Astrocyte (in vitro differentiated cells and primary cell): ENCODE data around the gene ZNF385D. TPM values are rescaled to one million over a fixed set of nuclear protein-coding genes. Genes with fewer than 3 reads are reported as not detected.
A peak's percentile ranks its signal among the peaks of the same experiment; 100 is the strongest.

Source experiments
- DNase-seq: peaks from one replicate; pipeline ENCODE4 v3.0.0-alpha.2; 2010; ENCODE audit warnings: low read depth
- FAIRE-seq: peaks from 2 replicates; lab custom pipeline; 2011; peaks lifted over from hg19 to GRCh38; lab: Jason Lieb, UNC
- H2AFZ ChIP-seq: 2 replicates; pipeline ENCODE4 v1.6.0; 2012; ENCODE audit warnings: low read depth, low read length, inconsistent platforms
- H3K27ac ChIP-seq: 2 replicates; pipeline ENCODE4 v1.5.1; 2011; ENCODE audit warnings: low read depth, low read length, inconsistent platforms
- H3K27me3 ChIP-seq: 2 replicates; pipeline ENCODE4 v1.6.0; 2011; ENCODE audit warnings: low read length, inconsistent platforms; ENCODE audit not compliant: insufficient read depth
- H3K36me3 ChIP-seq: 2 replicates; pipeline ENCODE4 v1.5.1; 2011; ENCODE audit warnings: low read length, inconsistent platforms; ENCODE audit not compliant: insufficient read depth
- H3K4me1 ChIP-seq: 2 replicates; pipeline ENCODE4 v1.5.1; 2011; ENCODE audit warnings: low read length, inconsistent platforms; ENCODE audit not compliant: insufficient read depth
- H3K4me2 ChIP-seq: 2 replicates; pipeline ENCODE4 v1.6.0; 2012; ENCODE audit warnings: low read length, inconsistent platforms
- H3K4me3 ChIP-seq: 2 replicates; pipeline ENCODE4 v1.5.1; 2011; ENCODE audit warnings: low read depth, mild to moderate bottlenecking, low read length, inconsistent platforms; ENCODE audit not compliant: insufficient read depth
- H3K79me2 ChIP-seq: 2 replicates; pipeline ENCODE4 v1.6.0; 2012; ENCODE audit warnings: mild to moderate bottlenecking, low read length, inconsistent platforms; ENCODE audit not compliant: insufficient read depth
- H3K9ac ChIP-seq: 2 replicates; pipeline ENCODE4 v1.6.0; 2012; ENCODE audit warnings: mild to moderate bottlenecking, low read length, inconsistent platforms
- H3K9me3 ChIP-seq: 2 replicates; pipeline ENCODE4 v1.5.1; 2012; ENCODE audit warnings: low read depth, mild to moderate bottlenecking, low read length, inconsistent platforms; ENCODE audit not compliant: insufficient read depth
- H4K20me1 ChIP-seq: 2 replicates; pipeline ENCODE4 v1.6.0; 2012; ENCODE audit warnings: low read length, inconsistent platforms; ENCODE audit not compliant: insufficient read depth
- H3K27ac Mint-ChIP-seq: one replicate; pipeline ENCODE4 v1.8.0; 2021; ENCODE audit warnings: mild to moderate bottlenecking, mixed read lengths; ENCODE audit not compliant: unreplicated experiment
- H3K27me3 Mint-ChIP-seq: one replicate; pipeline ENCODE4 v1.8.0; 2021; ENCODE audit warnings: low read depth, mixed read lengths; ENCODE audit not compliant: unreplicated experiment
- H3K36me3 Mint-ChIP-seq: one replicate; pipeline ENCODE4 v1.8.0; 2021; ENCODE audit warnings: low read depth, mixed read lengths; ENCODE audit not compliant: unreplicated experiment
- H3K4me1 Mint-ChIP-seq: one replicate; pipeline ENCODE4 v1.8.0; 2021; ENCODE audit warnings: low read depth, mixed read lengths; ENCODE audit not compliant: unreplicated experiment
- H3K4me3 Mint-ChIP-seq: one replicate; pipeline ENCODE4 v1.8.0; 2021; ENCODE audit warnings: mild to moderate bottlenecking, moderate library complexity, mixed read lengths; ENCODE audit not compliant: unreplicated experiment
- H3K9me3 Mint-ChIP-seq: one replicate; pipeline ENCODE4 v1.8.0; 2021; ENCODE audit warnings: mild to moderate bottlenecking, mixed read lengths; ENCODE audit not compliant: unreplicated experiment
- EZH2 ChIP-seq: IDR thresholded peaks from 2 replicates; pipeline ENCODE4 v1.6.1; 2012; ENCODE audit warnings: mild to moderate bottlenecking, low read length, inconsistent platforms; ENCODE audit not compliant: insufficient read depth
- total RNA-seq: library from RNA; stranded (reverse); gene quantifications from 2 replicates; pipeline ENCODE4 v1.2.1, GENCODE V29; 2021
- TF ChIP-seq, protein P1 (sequence below): IDR thresholded peaks from 2 replicates; pipeline ENCODE4 v1.5.1; 2011; ENCODE audit warnings: low read depth, mild to moderate bottlenecking, inconsistent platforms, low read length, moderate library complexity; ENCODE audit not compliant: insufficient read depth

ZNF385D gene
- total RNA-seq, 1 donor from 2014 or later = 7.8 TPM

GRCh38 chr3:21449738-21450137, 301.3 kb downstream of the ZNF385D start:
- H3K27me3 Mint-ChIP-seq = no peaks in the 10 kb centered on the region
- H3K36me3 ChIP-seq = no peaks in the 10 kb centered on the region
- no peak overlapping the region for H3K27ac Mint-ChIP-seq
- no peaks in the 10 kb centered on the region for H3K4me1 Mint-ChIP-seq
- no peak overlapping the region for H3K9ac ChIP-seq
- no peaks in the 10 kb centered on the region for H3K27me3 ChIP-seq
- no peak overlapping the region for H3K4me2 ChIP-seq
- H3K4me3 ChIP-seq = no peak overlapping the region
- no peaks in the 10 kb centered on the region for H3K9me3 Mint-ChIP-seq
- H3K4me3 Mint-ChIP-seq = no peak overlapping the region
- FAIRE-seq (no peak), DNase-seq (no peak)
- H4K20me1 ChIP-seq = no peaks in the 10 kb centered on the region
- TF ChIP-seq, protein P1, sequence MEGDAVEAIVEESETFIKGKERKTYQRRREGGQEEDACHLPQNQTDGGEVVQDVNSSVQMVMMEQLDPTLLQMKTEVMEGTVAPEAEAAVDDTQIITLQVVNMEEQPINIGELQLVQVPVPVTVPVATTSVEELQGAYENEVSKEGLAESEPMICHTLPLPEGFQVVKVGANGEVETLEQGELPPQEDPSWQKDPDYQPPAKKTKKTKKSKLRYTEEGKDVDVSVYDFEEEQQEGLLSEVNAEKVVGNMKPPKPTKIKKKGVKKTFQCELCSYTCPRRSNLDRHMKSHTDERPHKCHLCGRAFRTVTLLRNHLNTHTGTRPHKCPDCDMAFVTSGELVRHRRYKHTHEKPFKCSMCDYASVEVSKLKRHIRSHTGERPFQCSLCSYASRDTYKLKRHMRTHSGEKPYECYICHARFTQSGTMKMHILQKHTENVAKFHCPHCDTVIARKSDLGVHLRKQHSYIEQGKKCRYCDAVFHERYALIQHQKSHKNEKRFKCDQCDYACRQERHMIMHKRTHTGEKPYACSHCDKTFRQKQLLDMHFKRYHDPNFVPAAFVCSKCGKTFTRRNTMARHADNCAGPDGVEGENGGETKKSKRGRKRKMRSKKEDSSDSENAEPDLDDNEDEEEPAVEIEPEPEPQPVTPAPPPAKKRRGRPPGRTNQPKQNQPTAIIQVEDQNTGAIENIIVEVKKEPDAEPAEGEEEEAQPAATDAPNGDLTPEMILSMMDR = no peak
- no peak for TF ChIP-seq EZH2
- H2AFZ ChIP-seq = no peak overlapping the region
- H3K79me2 ChIP-seq = no peaks in the 10 kb centered on the region
- H3K27ac ChIP-seq = no peak overlapping the region
- no peaks in the 10 kb centered on the region for H3K36me3 Mint-ChIP-seq
- H3K4me1 ChIP-seq = peaks cover 9% of the 10 kb centered on the region
- H3K9me3 ChIP-seq = no peaks in the 10 kb centered on the region

DNA sequence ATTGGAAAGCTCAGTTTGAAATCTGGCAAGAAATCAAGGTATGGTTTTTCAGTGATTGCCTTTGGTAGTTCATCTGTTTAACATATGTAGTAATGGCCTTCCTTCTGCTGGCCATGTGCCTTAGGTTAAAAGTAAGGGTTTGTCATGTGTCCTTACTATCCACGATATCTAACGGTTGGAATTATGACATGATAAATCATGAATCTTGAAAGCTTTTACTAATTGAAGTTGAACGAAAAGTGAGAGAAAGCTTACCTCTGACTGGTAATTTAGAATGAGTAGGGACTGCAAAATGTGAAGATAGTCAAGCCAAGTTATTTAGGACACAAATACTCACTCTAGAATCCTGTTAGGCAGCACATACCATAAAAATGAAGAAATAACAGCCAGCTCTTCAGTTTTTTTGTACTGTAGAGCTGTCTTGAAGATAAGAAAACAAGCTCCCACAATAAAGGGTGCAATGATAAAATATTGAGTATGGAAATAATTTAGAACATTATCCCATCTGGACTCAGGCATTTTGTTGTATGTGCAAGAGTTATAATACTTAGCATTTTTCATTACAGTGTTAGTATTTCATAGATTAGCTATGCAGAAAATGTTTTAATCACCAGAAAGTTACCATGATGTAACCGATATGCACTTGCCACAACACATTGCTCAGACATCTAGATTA, 303.4 kb downstream of the ZNF385D start:
- Histone ChIP-seq H4K20me1 (no peaks in the 10 kb centered on the region), H3K4me1 (peaks cover 9% of the 10 kb centered on the region), H3K9ac (peak overlapping the region; percentile 14), H3K79me2 (no peaks in the 10 kb centered on the region), H2AFZ (no peak overlapping the region), H3K4me2 (peak overlapping the region; percentile 47), H3K36me3 (no peaks in the 10 kb centered on the region), H3K4me3 (no peak overlapping the region), H3K27ac (peak overlapping the region; percentile 59), H3K27me3 (no peaks in the 10 kb centered on the region), H3K9me3 (no peaks in the 10 kb centered on the region)
- Mint-ChIP-seq H3K27me3 (no peaks in the 10 kb centered on the region), H3K27ac (no peak overlapping the region), H3K9me3 (no peaks in the 10 kb centered on the region), H3K4me1 (no peaks in the 10 kb centered on the region), H3K4me3 (no peak overlapping the region), H3K36me3 (no peaks in the 10 kb centered on the region)
- DNase-seq (peak; percentile 85), FAIRE-seq (peak; percentile 52)
- TF ChIP-seq, protein P1 = no peak

GRCh38 chr3:21446945-21447475, 304.0 kb downstream of the ZNF385D start:
- no peaks in the 10 kb centered on the region for H3K36me3 Mint-ChIP-seq
- no peaks in the 10 kb centered on the region for H3K79me2 ChIP-seq
- no peaks in the 10 kb centered on the region for H3K9me3 ChIP-seq
- H3K4me2 ChIP-seq = peak overlapping the region; percentile 47
- no peaks in the 10 kb centered on the region for H3K27me3 Mint-ChIP-seq
- no peak overlapping the region for H2AFZ ChIP-seq
- peak overlapping the region; percentile 14 for H3K9ac ChIP-seq
- no peak overlapping the region for H3K27ac Mint-ChIP-seq
- H3K27me3 ChIP-seq = no peaks in the 10 kb centered on the region
- FAIRE-seq (no peak), DNase-seq (no peak)
- TF ChIP-seq EZH2 = no peak
- TF ChIP-seq, protein P1 = no peak
- H3K4me1 ChIP-seq = peaks cover 9% of the 10 kb centered on the region
- H4K20me1 ChIP-seq = no peaks in the 10 kb centered on the region
- no peaks in the 10 kb centered on the region for H3K4me1 Mint-ChIP-seq
- H3K36me3 ChIP-seq = no peaks in the 10 kb centered on the region
- peak overlapping the region; percentile 59 for H3K27ac ChIP-seq
- H3K4me3 ChIP-seq = no peak overlapping the region
- no peak overlapping the region for H3K4me3 Mint-ChIP-seq
- no peaks in the 10 kb centered on the region for H3K9me3 Mint-ChIP-seq
